Stromal cell of bone marrow (primary cell): ENCODE measurements around the gene STXBP1.

Source experiments
- DNase-seq: peaks from one replicate; pipeline ENCODE4 v3.0.0-alpha.2; 2012; ENCODE audit warnings: low read depth

STXBP1 gene

DNA sequence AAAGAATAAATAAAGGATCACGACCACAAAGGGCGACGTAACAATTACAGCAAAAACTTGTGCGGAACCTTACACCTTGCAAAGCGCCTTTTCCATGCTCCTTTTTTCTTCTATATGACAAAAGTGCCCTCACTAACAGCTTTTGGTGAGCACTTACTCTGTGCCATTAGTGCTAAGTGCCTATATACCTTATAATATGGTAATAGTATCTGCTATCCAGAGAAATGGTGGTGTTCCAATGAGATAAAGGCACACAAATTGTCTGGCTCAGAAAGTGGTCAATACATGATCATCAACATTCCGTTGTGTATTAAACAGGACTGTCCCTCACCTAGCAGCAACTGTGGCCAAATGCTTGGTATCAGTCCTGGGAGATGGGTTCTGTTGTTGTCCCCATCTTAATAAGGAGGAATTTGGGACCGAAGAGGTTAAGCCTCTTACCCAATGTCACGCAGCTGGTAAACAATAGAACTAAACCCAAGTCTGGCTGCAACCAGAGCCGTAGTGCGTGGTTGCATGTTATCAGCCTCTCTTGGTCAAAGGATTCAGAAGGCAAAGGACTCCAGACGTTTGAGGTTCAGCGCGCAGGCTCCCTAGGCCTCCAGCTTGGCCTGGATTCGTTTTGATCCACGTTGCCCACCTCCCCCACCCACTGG is 123.6 kb downstream of the STXBP1 start:
- DNase-seq = no peak

DNA sequence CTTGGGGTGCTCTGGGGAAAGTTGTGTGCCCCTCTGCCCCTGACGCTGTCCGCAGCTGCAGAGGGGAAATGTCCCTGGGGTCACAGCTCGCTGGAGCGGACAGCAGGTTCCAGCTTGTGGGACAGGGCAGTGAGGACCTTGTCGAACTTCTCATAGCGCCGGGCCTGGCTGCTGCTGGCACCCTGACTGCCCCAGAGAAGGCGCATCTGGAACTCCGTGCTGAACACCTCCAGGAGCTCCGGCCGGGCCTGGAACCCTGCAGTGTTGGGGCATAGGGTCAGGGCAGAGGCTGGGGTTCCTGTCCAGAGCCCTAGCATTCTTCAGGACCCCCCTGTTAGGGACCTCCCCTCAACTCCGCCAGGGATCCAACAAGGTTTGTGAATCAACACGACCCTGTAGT is 126.6 kb downstream of the STXBP1 start:
- DNase-seq = no peak

GRCh38 chr9:127739614-127740330 is 127.7 kb downstream of the STXBP1 start:
- no peak for DNase-seq

GRCh38 chr9:127741831-127742434 is 129.9 kb downstream of the STXBP1 start:
- no peak for DNase-seq
